Uterus (tissue), 2 donors: ENCODE results near the gene RASSF7.

Experiments
- POLR2A ChIP-seq, 2 donors: fragments of 450-650 bp; IDR thresholded peaks; one replicate each; pipeline ENCODE4 v1.6.1; 2016; ENCODE audit warnings: antibody characterized with exemption in 2 of 2, mild to moderate bottlenecking in 1 of 2, moderate library complexity in 1 of 2
- TF ChIP-seq, protein P1 (sequence below), 4 experiments: fragments of 200-600 bp in 2 of 4; fragments of 450-650 bp in 2 of 4; sonication (generic) in 2 of 4; IDR thresholded peaks; one replicate each; pipeline ENCODE4 v1.5.1; 2016 to 2019; ENCODE audit warnings: antibody characterized with exemption in 4 of 4, mild to moderate bottlenecking in 2 of 4, moderate library complexity in 1 of 4

DNA sequence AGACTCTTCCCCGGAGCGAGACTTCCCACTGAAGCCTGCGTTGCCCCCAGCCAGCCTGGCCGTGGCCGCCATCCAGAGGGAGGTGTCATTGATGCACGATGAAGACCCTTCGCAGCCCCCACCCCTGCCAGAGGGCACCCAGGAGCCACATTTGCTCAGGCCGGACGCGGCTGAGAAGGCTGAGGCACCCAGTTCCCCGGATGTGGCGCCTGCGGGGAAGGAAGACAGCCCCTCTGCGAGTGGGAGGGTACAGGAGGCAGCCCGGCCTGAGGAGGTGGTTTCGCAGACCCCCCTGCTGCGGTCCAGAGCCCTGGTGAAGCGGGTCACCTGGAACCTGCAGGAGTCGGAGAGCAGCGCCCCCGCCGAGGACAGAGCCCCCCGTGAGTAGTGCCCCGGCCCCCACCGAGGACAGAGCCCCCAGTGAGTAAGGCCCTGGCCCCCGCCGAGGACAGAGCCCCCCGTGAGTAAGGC, 48.6 kb downstream of the RASSF7 start:
- TF ChIP-seq, protein P1, sequence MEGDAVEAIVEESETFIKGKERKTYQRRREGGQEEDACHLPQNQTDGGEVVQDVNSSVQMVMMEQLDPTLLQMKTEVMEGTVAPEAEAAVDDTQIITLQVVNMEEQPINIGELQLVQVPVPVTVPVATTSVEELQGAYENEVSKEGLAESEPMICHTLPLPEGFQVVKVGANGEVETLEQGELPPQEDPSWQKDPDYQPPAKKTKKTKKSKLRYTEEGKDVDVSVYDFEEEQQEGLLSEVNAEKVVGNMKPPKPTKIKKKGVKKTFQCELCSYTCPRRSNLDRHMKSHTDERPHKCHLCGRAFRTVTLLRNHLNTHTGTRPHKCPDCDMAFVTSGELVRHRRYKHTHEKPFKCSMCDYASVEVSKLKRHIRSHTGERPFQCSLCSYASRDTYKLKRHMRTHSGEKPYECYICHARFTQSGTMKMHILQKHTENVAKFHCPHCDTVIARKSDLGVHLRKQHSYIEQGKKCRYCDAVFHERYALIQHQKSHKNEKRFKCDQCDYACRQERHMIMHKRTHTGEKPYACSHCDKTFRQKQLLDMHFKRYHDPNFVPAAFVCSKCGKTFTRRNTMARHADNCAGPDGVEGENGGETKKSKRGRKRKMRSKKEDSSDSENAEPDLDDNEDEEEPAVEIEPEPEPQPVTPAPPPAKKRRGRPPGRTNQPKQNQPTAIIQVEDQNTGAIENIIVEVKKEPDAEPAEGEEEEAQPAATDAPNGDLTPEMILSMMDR (IDR thresholded peaks at IDR 0.05) = no peak
- TF ChIP-seq POLR2A (IDR thresholded peaks at IDR 0.05) = no peak
